Measurements from ENCODE around the gene OTOGL.
"Not testable (repeated sequence)": the region's sequence is repeated elsewhere in the genome, so short reads cannot be mapped to it uniquely, and the experiment has no call there.

OTOGL gene

DNA sequence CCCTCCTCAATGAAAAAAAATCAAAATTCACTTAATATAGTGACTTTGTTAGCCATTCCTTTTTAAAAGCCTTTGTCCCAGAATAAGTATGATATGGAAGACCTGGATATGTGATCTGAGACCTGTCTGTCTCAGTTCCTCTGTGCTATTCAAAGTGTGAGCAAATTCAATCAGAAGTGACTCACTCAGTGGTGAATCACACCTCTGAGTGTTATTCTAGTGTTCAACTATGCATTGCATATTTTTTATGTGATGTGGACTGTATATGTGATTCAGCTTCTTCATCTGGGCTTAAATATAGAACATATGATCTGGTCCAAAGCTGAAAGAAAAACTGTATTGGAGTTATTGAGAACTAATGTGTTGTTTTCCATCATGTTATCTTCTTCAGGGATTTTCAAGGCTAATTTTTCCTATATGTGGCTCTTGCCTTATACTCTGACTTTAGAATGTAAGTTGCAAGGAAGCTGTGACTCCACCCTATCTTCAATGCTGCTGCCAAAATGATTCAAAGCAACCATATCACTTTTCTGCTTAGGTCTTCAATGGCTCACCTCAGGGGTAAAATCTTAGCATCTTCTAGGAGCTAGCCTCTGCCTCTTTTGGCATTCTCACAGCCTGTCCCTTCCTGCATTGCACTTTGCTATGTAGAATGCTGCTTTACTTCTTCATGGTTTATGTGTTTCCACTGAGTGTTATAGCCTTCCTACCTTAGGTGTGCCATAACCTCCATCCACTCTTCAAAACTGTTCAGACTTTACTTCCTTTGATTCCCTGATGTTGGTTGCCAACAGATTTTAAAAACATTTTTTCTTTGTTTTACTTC, 169.8 kb downstream of the OTOGL start:
- in situ Hi-C loops (cut with HindIII; ENCODE audit: low sequenced_read_pairs), result no loop called here

DNA sequence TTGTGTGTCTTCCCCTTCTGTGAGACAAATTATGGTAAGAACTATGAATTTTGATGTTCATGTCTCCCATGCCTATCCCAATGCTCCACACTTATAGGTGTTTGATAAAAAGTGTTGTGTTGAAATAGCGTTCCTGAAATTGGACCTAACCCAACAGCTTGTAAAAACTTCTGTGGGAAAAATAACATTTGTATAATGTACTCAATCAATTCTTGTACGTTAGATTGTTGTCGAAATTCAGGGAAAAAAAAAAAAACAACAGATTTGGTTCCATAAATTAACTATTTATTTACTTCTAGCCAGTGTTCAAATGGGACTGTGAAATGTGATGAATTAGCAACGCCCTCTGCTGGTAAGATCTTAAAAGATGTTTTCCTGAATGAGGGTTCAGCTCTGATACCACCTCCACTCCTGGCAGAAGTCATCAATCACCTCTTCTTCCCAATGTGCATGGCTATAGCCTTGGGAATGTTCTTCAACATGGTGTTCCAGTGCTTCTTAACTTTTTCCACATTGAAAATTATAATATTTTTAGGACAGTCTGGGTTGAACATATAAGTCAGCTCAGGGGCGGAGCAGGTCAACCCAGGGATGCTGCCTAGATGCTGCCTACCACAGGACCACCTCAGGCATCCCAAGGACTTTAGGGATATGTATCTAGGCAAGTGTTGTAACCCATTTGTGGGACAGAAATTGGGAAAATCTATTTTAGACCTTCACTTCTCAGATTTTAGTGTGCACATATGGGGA, 170.6 kb downstream of the OTOGL start:
- in situ Hi-C loops (cut with HindIII; ENCODE audit: low sequenced_read_pairs), result no loop called here

DNA sequence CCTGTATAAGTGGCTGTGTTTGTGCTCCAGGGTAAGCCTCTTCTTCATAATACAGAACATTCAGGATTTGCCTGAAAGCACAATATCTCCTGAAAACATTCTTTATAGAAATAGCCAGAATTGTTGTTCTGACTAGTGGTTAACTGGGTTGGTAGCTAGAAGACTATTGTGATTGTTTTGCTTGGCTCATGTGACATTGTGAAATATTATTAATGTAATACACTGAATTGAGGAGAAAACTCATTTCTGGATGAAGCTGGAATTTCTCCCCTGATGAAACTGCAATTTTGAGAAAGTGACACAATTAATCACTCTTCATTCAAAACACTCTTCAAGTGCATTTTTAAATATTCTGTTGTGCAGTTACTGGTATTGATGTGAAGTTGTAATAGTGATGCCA, 172.4 kb downstream of the OTOGL start:
- in situ Hi-C loops (cut with HindIII; ENCODE audit: low sequenced_read_pairs), result no loop called here

DNA sequence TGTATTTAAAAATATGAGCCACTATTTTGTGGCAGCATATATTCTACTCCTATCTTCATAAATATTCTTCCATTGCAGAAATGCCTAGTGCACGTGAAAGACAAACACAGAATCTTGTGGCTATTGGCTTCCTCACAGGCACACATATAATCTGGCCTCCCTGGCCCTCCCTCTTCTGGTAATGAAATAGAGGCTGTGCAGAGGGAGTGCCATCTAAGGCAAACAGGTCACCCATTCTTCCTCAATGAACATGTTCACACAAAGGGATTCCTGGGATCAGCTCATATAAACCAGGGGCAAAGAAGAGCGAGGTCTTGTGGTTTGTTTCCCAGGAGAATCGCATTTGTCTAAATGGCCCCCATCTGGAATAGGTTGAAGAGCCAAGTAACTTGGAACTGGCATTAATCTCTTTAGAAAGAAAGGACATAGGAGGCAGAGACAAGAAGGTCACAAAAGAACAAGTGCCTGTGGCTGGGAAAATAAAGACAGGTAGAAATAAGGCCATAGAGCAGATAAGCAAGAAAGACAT, 173.1 kb downstream of the OTOGL start:
- in situ Hi-C loops (cut with HindIII; ENCODE audit: low sequenced_read_pairs), result no loop called here

DNA sequence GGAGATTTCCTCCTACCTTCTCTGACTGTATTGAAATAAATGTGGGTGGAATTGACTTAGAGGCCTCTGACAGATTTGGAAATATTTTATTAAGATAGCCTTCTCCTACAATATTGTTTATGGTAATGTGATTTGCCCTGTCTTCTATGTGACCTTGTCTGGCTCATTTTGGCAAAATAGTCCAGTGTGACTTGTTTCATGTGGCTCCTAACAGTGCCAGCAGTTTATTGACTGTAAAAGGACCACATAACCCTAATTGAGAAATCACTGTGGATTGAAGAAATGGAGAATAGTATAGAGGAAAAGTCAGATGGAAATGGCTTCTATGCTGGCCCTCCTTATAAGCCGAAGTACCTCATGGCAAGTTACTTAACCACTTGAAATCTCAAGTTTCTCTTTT, 173.8 kb downstream of the OTOGL start:
- in situ Hi-C loops (cut with HindIII; ENCODE audit: low sequenced_read_pairs), result no loop called here

DNA sequence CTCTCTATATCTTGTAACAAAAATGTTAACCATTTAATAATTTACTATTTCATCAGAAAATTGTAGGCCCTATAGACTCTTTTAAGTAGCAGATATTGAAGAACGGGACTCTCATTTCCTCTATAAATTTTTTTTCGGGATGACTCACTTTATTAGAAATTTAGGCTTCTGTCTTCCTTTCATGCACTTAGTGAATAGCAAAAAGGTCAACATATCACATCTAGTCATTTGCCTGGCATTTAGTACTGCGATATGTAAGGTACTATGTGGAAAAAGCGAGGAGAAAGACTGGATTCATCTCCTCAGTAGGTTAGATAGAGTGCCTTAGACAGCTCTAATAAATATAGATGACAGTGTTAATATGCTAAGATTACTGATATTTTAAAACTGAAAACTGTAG, 178.4 kb downstream of the OTOGL start:
- in situ Hi-C loops (cut with HindIII; ENCODE audit: low sequenced_read_pairs), result loop anchor here (5.0 kb wide), 1 partner anchor 75 kb away; no protein-coding TSS in a partner anchor

DNA sequence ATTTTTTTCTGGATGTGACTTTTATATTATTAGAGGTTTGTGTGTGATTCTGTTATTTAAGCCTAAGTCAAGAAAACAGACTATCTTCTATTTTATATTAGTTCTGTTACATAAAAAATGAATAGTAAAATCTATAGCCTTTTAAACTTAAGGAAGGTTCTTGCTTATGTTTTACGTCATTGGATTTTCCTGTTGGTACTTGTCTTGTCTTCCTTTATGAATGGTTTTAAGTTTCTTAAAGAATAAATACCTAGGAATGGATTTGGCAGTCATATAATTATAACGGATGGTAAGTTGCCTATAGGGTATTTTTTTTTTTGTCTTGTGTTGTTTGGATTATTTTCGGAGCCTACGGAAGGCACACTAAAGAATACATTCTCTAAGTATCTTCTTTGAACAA, 182.9 kb downstream of the OTOGL start:
- in situ Hi-C loops (cut with HindIII; ENCODE audit: low sequenced_read_pairs), result no loop called here

DNA sequence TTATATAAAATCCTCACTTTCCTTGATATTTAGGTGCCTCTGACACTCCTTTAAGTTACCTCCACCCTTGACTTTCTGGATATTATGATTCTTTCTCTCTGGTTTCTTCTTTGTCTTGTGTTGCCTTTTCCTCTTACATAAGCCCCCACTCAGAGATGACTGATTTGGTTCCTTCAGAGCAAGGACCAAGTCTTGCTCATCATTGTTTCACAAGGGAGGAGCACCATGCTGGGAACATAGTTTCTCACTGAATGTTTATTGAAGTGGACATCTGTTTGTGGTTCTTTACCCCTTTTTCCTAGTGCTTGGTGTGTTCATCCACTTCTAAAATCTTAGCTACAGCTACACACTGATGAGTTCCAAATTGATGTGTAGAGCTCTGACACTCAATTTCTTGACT, 183.4 kb downstream of the OTOGL start:
- in situ Hi-C loops (cut with HindIII; ENCODE audit: low sequenced_read_pairs), result no loop called here

DNA sequence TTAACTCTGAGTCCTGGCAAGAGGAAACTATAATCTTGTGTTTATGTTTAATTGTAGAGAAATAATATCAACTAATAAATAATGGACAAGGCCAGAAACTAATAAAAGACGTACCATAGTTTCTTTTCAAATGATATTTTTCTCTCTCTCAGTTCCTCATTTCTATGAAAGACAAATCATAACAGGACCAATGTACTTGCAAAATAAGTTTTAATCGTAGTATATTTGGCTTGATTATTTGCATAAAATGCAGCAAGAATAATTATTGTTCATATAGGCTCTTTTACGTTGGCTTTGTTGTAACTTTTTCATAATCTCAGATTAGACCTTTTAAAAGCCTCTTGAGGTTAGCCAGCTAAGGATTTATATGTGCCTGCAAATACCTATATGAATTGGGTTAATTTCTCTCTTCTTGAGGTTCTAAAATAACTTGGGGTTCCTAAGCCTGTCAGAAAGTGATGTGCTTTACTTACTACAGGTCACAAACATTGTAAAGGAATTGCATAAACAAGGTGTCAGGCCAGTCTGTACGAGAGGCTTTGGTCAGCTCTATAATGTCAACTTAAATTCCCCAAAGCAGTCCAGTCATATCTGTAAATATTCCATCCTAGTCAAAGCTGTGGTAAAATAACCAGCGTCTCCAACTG, 191.9 kb downstream of the OTOGL start:
- in situ Hi-C loops (cut with HindIII; ENCODE audit: low sequenced_read_pairs), result no loop called here

DNA sequence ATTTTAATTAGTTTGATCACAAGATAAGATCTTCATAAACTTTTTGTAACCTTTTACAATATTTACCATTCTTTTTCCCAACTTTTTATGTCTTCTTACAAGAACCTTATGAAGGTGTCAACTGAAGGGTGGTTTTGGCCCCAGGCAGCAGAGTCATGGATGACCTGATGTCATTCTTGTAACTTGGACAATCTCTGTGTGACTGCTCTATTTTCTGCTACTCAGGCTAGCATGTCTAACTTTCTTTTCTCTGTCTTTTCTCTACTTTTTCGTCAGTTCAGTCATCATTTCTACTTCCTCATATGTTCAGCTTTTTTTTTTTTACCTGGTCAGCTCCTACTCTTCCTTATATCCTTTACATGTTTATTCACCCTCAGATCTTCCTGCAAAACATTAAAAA, 194.0 kb downstream of the OTOGL start:
- in situ Hi-C loops (cut with HindIII; ENCODE audit: low sequenced_read_pairs), result no loop called here

DNA sequence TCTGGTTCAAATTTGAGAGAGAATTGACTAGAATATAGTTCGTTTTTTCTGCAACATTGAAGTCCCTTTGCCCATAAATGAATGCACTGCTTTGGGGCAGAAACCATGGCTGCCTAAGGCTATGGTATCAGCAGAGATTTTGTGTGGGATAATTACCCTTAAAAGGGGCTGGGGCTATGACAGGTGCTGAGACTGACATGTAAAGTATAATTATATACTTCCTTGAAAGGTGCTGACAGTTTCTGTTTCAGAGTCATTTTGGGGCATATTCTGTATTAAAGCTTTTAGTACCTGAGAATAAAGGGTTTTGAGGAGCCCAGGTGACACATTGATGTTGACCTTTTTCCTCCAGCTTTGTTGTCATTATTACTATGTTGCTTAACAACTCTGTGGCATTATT, 194.4 kb downstream of the OTOGL start:
- in situ Hi-C loops (cut with HindIII; ENCODE audit: low sequenced_read_pairs), result no loop called here

DNA sequence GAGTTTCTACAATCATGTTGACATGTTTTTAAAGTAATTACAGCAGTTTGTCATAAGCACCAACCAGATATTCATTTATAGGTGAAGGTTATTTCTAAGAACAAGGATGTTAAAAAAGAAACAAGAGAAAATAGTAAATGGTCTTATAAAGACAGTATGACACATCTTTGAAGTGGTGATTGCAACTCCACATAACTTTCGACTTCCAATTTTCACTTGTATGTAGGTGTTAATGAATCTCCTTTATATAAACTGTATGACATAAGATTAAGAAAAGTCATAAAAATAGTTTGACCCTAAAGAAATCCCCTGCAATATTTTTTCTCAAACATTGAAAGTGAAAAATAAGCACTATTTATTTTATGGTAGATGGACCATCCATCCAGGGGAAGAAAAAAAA, 199.9 kb downstream of the OTOGL start:
- in situ Hi-C loops (cut with HindIII; ENCODE audit: low sequenced_read_pairs), result no loop called here

DNA sequence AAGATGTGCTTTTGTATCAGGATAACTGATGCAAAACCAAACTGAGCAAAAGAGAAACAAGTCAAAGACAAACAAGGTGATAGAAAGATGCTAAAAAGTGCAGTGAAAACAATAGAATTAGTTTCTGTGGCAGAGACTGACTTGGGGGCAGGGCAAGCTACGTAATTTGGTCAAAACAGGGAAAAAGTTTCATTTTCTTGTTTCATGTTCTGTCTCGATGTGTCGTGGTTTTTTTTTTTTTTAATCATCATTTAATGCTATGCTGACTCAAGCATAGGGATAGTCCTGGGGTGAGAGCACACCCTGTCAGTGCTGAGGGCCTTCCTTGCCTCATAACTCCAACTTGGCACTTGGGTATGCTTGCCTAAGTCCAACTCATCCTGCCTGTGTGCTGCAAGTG, 200.6 kb downstream of the OTOGL start:
- in situ Hi-C loops (cut with HindIII; ENCODE audit: low sequenced_read_pairs), result no loop called here

DNA sequence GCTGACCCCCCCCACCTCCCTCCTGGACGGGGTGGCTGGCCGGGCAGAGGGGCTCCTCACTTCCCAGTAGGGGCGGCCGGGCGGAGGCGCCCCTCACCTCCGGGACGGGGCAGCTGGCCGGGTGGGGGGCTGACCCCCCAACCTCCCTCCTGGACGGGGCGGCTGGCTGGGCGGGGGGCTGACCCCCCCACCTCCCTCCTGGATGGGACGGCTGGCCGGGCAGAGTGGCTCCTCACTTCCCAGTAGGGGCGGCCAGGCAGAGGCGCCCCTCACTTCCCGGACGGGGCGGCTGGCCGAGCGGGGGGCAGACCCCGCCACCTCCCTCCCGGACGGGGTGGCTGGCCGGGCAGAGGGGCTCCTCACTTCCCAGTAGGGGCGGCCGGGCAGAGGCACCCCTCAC, 208.1 kb downstream of the OTOGL start:
- in situ Hi-C loops (cut with HindIII; ENCODE audit: low sequenced_read_pairs), result not testable (repeated sequence)

DNA sequence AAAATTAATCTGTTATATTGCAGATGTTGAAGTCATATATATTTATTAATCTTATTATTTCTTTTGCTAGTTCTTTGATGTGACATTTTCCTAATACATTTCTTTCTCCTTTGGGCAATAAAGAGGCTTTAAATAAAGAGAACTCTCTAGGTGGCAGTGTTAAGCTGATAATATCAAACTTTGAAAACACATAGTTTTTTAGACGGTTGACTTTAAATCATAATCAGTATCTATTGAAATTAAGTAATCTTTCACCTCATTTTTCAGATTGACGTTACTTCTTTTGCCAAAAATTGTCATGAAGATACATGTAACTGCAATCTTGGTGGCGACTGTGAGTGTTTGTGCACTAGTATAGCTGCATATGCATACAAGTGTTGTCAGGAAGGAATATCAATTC, 213.9 kb downstream of the OTOGL start:
- in situ Hi-C loops (cut with HindIII; ENCODE audit: low sequenced_read_pairs), result no loop called here

DNA sequence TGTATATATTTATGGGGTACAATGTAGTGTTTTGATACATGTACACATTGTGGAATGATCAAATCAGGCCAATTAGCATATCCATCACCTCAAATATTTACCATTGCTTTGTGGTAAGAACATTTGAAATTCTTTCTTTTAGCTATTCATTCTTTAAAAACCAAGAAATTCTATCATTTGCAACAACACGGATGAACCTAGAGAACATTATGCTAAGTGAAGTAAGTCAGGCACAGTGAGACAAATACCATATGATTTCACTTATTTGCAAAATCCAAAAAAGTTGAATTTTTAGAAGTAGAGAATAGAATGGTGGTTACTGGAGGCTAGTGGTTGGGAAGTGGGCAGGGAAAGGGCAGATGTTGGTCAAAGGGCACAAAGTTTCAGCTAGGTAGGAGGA, 215.4 kb downstream of the OTOGL start:
- in situ Hi-C loops (cut with HindIII; ENCODE audit: low sequenced_read_pairs), result no loop called here

DNA sequence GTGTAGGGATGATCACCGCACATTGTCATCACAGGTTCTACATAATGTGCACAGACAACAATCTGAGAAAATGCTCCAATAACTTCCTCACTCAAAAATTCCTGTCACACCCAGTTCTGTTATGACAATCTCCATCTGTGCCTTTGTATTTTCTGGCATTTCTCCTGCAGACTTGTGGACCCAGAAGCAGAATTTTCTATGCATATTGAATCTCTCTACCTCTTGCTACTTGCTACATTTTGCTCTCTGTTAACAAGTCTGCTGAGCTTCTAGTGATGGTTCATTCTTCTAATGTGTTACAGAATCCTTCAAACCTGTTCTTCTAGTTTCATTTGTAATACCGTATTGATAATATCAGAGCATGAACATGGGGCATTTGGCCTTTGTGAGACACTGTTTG, 216.9 kb downstream of the OTOGL start:
- in situ Hi-C loops (cut with HindIII; ENCODE audit: low sequenced_read_pairs), result no loop called here

DNA sequence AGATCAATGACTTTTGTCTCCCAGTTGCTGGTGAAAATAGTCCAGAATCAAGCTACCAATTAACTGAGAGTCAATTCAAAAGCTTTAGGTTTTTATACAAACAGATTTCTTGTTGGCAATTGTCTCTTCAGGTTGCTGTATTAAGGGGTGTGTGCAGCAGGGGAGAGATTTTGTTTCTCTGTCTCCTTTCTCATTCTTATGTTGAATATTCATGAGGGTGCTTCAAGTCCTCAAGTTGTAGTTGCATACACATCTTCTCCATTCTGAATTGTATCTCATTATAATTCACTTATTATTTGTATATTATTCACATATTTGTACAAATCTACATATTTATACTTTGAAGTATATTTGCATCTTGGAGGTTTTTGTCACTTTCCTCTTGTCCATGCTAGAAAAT, 218.0 kb downstream of the OTOGL start:
- in situ Hi-C loops (cut with HindIII; ENCODE audit: low sequenced_read_pairs), result no loop called here

DNA sequence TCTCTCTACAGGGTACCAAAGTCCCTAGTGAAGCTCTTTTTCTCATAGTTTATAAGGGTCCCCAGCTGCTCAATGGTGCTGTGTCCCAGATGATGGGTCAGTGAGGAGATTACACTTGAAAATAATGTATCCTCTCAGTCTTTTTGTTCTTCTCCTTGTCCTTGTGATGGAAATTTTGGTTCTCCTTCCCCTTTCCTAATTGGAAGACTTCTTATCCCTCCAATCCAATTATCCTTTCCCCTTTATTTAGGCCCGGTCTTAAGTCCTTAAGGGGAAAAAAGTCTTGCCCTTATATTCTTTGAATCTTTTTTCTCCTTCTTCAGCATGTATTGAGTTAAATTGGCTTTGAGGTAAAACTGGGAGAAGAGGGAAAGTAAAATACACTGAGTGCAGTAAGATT, 218.6 kb downstream of the OTOGL start:
- in situ Hi-C loops (cut with HindIII; ENCODE audit: low sequenced_read_pairs), result no loop called here

DNA sequence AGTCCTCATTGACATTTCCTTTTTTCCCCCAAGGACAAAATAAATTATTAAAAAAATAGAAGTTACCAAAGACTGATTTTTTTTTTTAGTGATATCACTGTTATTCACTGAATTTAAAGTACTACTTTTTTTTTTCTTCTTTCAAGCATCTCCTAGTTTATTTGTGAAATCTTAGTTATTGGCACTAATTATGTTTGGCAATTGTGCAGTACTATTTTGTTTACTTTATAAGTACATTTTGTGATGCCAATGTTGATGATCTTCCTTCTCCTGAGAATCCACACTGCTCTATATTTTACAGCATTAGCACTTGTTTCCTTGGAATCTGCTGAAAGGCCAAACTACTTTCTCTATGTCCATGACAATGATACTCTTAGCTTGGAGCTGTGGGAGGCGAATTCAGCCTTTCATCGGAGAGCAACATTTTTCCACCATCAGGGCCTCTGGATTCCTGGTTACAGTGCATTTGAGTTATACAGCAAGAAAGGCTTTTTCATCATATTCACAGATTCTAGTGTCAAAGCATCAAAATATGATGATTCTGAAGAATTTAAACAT, 220.9 kb downstream of the OTOGL start:
- in situ Hi-C loops (cut with HindIII; ENCODE audit: low sequenced_read_pairs), result no loop called here

DNA sequence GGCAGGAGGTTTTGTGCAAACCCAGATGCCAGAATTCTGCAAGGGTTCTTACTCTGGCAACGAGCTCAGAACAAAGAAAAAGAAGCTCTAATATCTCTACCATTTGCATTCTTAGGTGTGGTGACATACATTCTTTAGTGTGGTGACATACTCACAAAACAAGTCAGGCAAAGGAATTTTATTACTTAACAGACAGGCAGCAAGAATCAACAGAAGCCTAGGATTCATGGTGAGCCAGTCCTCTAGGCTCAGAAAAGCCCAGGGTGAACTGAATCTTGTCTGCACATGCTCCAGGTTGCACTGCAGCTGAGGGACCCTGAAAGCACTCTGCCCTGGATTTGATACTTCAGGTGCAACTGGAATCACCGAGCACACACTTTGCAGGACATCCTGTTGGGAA, 222.3 kb downstream of the OTOGL start:
- in situ Hi-C loops (cut with HindIII; ENCODE audit: low sequenced_read_pairs), result no loop called here
